Right cardiac atrium (tissue), 5 donors: ENCODE data around the gene TNNI3K. TPM values are rescaled to one million over a fixed set of nuclear protein-coding genes. Genes with fewer than 3 reads are reported as not detected.

Experiments used
- ATAC-seq, 2 donors: fragments of 200-7000 bp; cut with Tn5 transposase; one replicate each; pipeline versions ENCODE4 v1.8.0 to v1.9.1; 2020; ENCODE audit warnings: moderate library complexity in 2 of 2, mild to moderate bottlenecking in 1 of 2
- DNase-seq, 3 donors: peaks; one replicate each; pipeline ENCODE4 v3.0.0-alpha.2; 2020
- H3K27ac ChIP-seq: one replicate; pipeline ENCODE4 v1.5.1; 2013; ENCODE audit warnings: mild to moderate bottlenecking, low read length, control low read depth, moderate library complexity
- H3K27me3 ChIP-seq: one replicate; pipeline ENCODE4 v1.6.1; 2013; ENCODE audit not compliant: control insufficient read depth, insufficient read depth
- H3K4me1 ChIP-seq: one replicate; pipeline ENCODE4 v1.6.1; 2013; ENCODE audit warnings: low read length; ENCODE audit not compliant: control insufficient read depth, insufficient read depth
- H3K4me3 ChIP-seq: one replicate; pipeline ENCODE4 v1.5.1; 2013; ENCODE audit warnings: low read length, control low read depth
- H3K9me3 ChIP-seq: one replicate; pipeline ENCODE4 v1.6.1; 2013; ENCODE audit warnings: low read length; ENCODE audit not compliant: control insufficient read depth
- WGBS: extraction: QIAGEN DNeasy Blood & Tissue Kit; methylation state at CpG from one replicate; pipeline ENCODE4 v1.1.7; 2013; 5-methylcytosine and 5-hydroxymethylcytosine counted together
- intact Hi-C, 4 donors: fragments of 100-400 bp; cut with DNase I; formaldehyde crosslinking; loops; one replicate each; pipeline versions ENCODE4 v1.11.0 to v1.14.0; 2022 to 2023
- polyA plus RNA-seq: library from polyadenylated mRNA; stranded (reverse); fragments of 200-250 nt; gene quantifications from one replicate; pipeline ENCODE4 v1.2.3, GENCODE V29; 2013
- total RNA-seq, 4 donors: library from RNA; stranded (reverse); fragmentation: NEBNext Ultra II Directional; extraction: Animal tissue kit (Norgen Biotek cat#: 25700); gene quantifications; one replicate each; pipeline ENCODE4 v1.2.1, GENCODE V29; 2021
- donor health status: healthy with polysubstance abuse.
- donor health status: DM: no; HTN: yes; CAD: no.
- donor health status: DM: no; HTN: no; CAD: no.
- donor health status: DM: no; HTN: yes; CAD: no; lungs with severe emphysema.
- donor health status: DM: yes; HTN: yes; CAD: no.

TNNI3K gene
- total and polyA plus RNA-seq, 5 donors = 34.3 to 78.4 (median 51.7) TPM

DNA sequence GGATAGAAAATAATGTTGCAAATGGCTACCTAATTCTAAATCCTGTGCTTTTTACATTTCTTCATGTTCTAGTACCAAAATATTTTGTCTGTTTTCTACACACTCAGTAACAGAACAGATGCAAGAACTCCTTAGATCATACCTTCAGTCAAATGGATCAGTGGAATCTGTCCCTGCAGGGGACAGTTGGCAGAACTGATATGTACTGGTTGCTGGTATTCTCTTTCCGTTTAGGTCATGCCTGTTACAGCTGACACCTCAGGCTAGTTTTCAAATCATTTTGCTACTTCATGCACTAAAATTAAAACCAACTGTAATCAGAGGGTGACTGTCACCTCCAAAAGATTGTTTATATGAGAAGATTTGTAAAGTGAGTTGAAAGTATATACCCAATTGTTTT is 109.2 kb downstream of the TNNI3K start:
- Histone ChIP-seq H3K27ac (no peak overlapping the region), H3K9me3 (no peaks in the 10 kb centered on the region), H3K4me1 (no peaks in the 10 kb centered on the region), H3K4me3 (no peak overlapping the region), H3K27me3 (no peaks in the 10 kb centered on the region)
- DNase-seq (no peak), ATAC-seq (no peak)
- WGBS = 44% methylated on average over 1 of the region's 1 CpG
- intact Hi-C loops = no loop called here

DNA sequence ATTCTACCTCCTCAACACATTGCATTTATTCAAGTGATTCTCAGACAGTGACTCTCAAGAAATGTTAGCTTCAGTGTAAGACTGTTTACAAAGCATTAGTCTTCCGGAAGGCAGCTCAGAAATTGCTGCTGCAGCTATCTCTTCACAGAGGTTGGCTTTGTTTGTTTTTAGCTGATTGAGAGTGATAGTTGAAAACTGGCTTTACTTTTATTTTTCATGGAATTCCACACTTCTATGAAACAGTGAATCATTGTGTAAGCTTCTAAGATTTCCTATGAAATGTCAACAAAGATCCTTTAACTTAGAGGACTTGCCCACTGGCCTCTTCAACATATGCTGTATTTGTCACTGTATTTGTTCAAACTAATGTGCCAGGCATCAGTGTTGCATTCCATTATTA is 121.3 kb downstream of the TNNI3K start:
- Histone ChIP-seq H3K4me3 (no peak overlapping the region), H3K4me1 (no peaks in the 10 kb centered on the region), H3K9me3 (no peaks in the 10 kb centered on the region), H3K27me3 (no peaks in the 10 kb centered on the region), H3K27ac (no peak overlapping the region)
- DNase-seq (no peak), ATAC-seq (no peak)
- WGBS = 67% methylated on average over 1 of the region's 1 CpG
- intact Hi-C loops = no loop called here

DNA sequence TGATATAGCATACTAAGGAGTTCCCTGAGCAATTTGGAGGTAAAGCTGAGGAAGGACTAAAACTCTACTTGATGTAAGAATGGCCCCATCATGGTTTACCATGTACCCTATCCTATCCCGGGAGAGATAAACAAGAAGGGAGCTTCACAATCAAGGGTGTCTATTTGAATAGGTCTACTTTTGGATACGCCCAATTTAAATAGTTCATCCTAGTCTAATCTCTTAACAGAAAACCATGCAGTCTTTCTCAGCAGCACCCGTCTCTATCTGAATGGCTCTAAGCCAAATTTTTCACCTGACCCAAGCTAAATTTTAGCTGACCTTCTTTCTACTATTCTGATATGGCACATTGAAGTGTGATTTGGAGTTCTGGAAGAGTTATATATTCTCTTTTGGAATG is 122.0 kb downstream of the TNNI3K start:
- no peaks in the 10 kb centered on the region for H3K9me3 ChIP-seq
- DNase-seq (no peak), ATAC-seq (peak; percentile 53 to 68)
- no peaks in the 10 kb centered on the region for H3K27me3 ChIP-seq
- H3K4me3 ChIP-seq = no peak overlapping the region
- H3K27ac ChIP-seq = no peak overlapping the region
- WGBS = 51% methylated on average over 3 of the region's 3 CpGs
- no peaks in the 10 kb centered on the region for H3K4me1 ChIP-seq
- intact Hi-C loops = no loop called here

DNA sequence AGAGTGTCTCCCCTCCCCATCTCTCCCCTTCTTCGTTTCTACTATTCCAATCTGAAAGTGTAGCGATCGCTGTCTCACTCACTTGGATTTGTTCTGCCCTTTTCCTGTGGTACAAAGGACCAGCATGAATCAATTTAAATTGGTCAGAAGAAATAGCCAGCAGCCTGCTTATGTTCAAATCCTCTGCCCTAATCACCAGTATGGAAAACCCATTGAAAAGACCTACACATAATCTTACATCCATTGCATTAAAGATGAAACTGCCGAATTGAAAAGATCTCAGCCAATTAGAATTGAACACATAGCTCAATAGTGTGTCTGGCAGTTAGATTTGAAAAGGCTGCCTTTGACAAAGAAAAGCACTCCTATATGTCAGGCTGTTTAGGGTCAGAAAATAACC is 122.6 kb downstream of the TNNI3K start:
- WGBS = 52% methylated on average over 4 of the region's 4 CpGs
- no peak overlapping the region for H3K4me3 ChIP-seq
- no peaks in the 10 kb centered on the region for H3K4me1 ChIP-seq
- intact Hi-C loops = no loop called here
- no peak overlapping the region for H3K27ac ChIP-seq
- no peaks in the 10 kb centered on the region for H3K27me3 ChIP-seq
- no peak for DNase-seq
- no peaks in the 10 kb centered on the region for H3K9me3 ChIP-seq
- ATAC-seq = no peak

DNA sequence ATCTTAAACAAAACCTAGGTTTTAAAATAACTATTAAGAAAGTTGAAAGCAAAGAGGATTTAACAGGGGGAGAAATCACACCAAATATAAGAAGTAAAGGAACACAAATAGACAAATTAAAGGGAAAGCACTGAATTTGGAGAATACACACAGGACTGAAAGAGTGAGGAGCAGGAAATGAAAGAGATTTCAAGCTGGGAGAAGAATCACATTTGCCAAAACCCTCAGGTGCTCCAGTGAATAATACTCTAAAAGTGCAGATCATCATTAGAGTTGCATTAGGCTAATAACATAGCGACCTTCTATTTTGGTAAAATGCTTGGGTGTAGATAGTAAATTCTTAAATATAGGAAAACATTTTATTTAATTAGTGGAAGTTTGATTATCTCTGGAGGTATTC is 127.5 kb downstream of the TNNI3K start:
- DNase-seq = no peak
- H3K27ac ChIP-seq = no peak overlapping the region
- no peaks in the 10 kb centered on the region for H3K9me3 ChIP-seq
- no peaks in the 10 kb centered on the region for H3K27me3 ChIP-seq
- intact Hi-C loops = no loop called here
- no peak overlapping the region for H3K4me3 ChIP-seq
- H3K4me1 ChIP-seq = no peaks in the 10 kb centered on the region
- no peak for ATAC-seq
- WGBS = 72% methylated on average over 1 of the region's 1 CpG

DNA sequence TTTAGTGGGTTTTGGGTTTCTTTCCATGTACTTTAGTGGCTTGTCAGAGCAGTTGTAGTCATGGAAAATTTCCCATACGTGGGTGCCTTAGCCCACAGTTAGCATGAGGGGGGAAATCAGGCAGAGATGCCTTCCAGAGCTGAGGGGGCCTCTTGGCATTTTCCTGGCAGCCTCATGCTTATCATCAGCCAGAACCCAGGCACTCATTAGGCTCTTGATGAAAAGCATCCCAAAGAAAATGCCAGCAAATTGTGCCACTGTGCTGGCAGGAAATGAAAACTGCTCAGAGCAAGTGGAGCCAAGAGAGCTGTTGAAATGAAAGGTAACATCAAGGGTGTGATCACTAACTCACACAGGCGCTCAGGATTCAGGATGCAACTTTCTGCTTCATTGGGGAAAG is 128.0 kb downstream of the TNNI3K start:
- ATAC-seq (peak; percentile 90 to 95), DNase-seq (peak; percentile 34 to 57 (median 49))
- intact Hi-C loops = no loop called here
- Histone ChIP-seq H3K9me3 (no peaks in the 10 kb centered on the region), H3K27me3 (no peaks in the 10 kb centered on the region), H3K27ac (peak overlapping the region; percentile 49), H3K4me1 (no peaks in the 10 kb centered on the region), H3K4me3 (no peak overlapping the region)
- 36% methylated on average over 2 of the region's 2 CpGs for WGBS

DNA sequence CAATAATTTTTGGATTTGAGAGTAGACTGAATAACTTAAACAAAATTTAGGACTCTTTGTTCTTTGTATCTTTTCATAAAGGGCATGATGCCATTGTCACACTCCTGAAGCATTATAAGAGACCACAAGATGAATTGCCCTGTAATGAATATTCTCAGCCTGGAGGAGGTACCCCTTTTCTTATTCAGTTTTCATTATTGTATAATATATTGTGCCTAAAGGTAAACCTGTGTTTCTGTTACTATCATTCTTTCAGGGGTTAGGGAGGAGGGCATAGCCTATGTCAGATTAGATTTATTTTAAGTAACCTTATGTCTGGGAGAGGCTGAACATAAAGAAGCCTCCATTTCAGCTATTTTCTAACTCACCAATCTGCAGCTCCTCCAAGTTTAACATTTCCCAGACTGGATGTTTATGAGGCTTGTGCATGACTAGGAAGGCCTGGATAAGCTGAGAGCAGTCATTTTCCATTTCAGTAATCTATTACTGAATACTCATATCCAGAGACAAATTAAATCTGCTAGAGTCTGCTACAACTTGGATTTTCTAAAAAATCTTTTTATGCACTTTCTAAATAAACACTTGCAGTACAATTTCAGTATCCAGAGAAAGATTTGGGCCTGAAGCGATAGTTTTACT is 132.1 kb downstream of the TNNI3K start:
- intact Hi-C loops = no loop called here
- H3K9me3 ChIP-seq = no peaks in the 10 kb centered on the region
- H3K4me1 ChIP-seq = no peaks in the 10 kb centered on the region
- no peak for DNase-seq
- no peak overlapping the region for H3K4me3 ChIP-seq
- WGBS = 97% methylated on average over 1 of the region's 1 CpG
- ATAC-seq = no peak
- H3K27ac ChIP-seq = no peak overlapping the region
- no peaks in the 10 kb centered on the region for H3K27me3 ChIP-seq

DNA sequence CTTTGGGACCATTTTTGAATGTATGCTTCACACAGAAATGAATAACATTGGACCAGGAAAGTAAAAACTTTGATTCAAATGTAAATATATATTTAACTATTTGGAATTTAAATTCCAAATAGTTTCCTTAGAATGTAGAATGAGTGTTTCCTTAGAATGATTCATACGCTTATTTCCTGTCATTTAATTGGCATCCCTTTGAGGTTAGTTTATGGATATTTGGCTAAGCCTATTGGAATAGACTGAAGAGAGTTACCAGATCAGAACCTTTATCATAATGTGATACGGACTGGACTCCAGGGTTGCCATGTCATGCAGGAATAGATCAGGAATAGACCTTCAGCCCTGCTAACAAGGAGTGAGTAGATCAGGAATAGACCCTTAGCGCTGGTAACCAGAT is 133.1 kb downstream of the TNNI3K start:
- no peak for DNase-seq
- no peaks in the 10 kb centered on the region for H3K9me3 ChIP-seq
- intact Hi-C loops = no loop called here

DNA sequence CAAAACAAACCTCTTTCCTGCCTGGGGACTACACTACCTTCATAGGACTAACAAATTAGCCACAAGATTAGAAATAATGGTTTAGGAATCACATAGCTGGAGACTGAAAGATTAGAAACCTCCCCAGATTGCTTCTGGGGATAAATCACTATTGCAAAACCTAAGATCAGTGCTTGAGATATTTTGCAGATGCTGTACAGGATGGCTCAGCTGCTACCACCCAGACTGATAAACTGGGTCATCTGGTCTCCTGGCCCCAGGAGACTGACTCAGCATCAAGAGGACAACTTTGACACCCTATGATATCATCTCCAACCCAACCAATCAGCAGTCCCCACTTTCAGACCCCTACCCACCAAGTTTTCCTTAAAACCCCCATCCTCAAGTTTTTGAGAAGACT is 140.2 kb downstream of the TNNI3K start:
- H3K4me1 ChIP-seq = peaks cover 3% of the 10 kb centered on the region
- no peak overlapping the region for H3K4me3 ChIP-seq
- no peak overlapping the region for H3K27ac ChIP-seq
- no peaks in the 10 kb centered on the region for H3K9me3 ChIP-seq
- ATAC-seq (no peak), DNase-seq (no peak)
- intact Hi-C loops = no loop called here
- no peaks in the 10 kb centered on the region for H3K27me3 ChIP-seq

More for the DNA sequence above, 133.1 kb downstream of the TNNI3K start:
- Histone ChIP-seq H3K4me3 (no peak overlapping the region), H3K4me1 (no peaks in the 10 kb centered on the region), H3K27me3 (no peaks in the 10 kb centered on the region), H3K27ac (no peak overlapping the region)
- WGBS = 80% methylated on average over 3 of the region's 3 CpGs
- ATAC-seq = no peak

DNA sequence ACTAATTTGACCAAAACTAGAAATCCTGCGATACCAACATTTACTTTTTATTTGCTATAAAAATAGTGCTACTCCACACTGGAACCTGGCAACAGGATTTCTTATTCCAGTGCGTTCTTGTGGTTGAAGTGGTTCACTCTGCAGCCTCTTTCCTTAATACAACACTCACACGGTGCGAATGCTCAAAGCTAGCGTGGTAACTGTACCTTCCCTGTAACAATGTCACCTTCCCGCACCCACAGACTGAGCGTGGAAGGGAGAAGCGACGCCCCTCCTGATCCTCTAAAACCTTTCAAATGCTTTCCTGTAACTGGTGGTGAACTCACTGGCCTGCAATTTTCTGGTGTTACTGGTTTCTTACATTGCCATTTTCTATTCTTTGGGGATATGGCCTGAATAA is 145.1 kb downstream of the TNNI3K start:
- intact Hi-C loops = no loop called here
- peaks cover 3% of the 10 kb centered on the region for H3K4me1 ChIP-seq
- H3K9me3 ChIP-seq = no peaks in the 10 kb centered on the region
- H3K27ac ChIP-seq = no peak overlapping the region
- ATAC-seq (peak in 1 of 2 donors; percentile 62), DNase-seq (no peak)
- H3K4me3 ChIP-seq = no peak overlapping the region
- no peaks in the 10 kb centered on the region for H3K27me3 ChIP-seq
- WGBS = 80% methylated on average over 9 of the region's 9 CpGs

DNA sequence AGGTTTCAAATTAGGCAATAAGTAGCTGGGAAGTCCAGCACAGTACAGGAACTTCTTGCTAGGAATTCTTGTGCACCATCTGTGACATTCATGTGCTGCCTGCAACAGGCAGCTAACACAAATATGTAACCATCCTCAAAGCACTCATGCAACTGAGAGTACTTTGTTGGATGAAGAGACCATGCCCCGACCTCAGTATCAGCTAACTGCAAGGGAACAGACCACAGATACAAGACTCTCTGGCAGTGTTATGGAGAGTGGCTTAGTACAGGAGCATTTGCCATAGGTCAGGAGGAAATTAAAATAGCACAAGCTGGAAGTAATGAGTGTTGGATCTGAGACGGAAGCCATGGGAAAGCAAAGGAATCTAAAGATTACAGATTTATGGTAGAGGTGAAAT is 153.7 kb downstream of the TNNI3K start:
- Histone ChIP-seq H3K4me3 (no peak overlapping the region), H3K27ac (no peak overlapping the region), H3K4me1 (no peaks in the 10 kb centered on the region), H3K9me3 (no peaks in the 10 kb centered on the region), H3K27me3 (no peaks in the 10 kb centered on the region)
- WGBS = 60% methylated on average over 2 of the region's 2 CpGs
- intact Hi-C loops = no loop called here
- ATAC-seq = peak in 1 of 2 donors; percentile 34
- no peak for DNase-seq

DNA sequence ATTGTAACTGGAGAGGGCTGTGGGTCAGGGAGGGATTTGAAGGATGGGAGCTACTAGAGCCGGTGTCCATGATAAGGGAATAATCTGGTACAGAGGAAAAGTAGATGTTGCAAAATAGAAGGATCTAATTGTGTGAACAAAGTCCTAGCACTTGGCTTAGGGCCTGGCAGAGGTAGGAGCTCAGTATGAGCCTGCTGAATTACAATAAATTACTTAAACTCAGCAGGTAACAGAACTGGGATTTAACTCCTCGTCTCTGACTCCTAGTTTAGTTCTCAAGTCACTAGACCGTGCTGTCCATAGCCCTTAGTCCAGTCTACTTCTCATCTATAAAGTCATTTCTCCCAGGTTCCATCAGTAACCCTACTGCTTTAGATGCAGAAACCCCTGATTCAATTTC is 157.0 kb downstream of the TNNI3K start:
- DNase-seq = no peak
- Histone ChIP-seq H3K4me1 (peaks cover 6% of the 10 kb centered on the region), H3K27me3 (no peaks in the 10 kb centered on the region), H3K9me3 (no peaks in the 10 kb centered on the region), H3K27ac (peak overlapping the region; percentile 45), H3K4me3 (no peak overlapping the region)
- peak in 1 of 2 donors; percentile 29 for ATAC-seq
- intact Hi-C loops = no loop called here
- WGBS = 70% methylated on average over 3 of the region's 3 CpGs
